HG02973 (cell line): ENCODE data around the gene TAS1R3.

Experiments
- ATAC-seq: cut with Tn5 transposase; IDR thresholded peaks from one replicate; pipeline ENCODE4 v1.9.1; 2021; ENCODE audit warnings: moderate library complexity; ENCODE audit not compliant: unreplicated experiment

Gene TAS1R3

GRCh38 chr1:1320666-1321448, 10.2 kb upstream of the TAS1R3 start:
- ATAC-seq: no peak

GRCh38 chr1:1321477-1321876, 9.6 kb upstream of the TAS1R3 start:
- no peak for ATAC-seq

- ATAC-seq: no peak
Observed at GRCh38 chr1:1322418-1322817, 8.7 kb upstream of the TAS1R3 start.

GRCh38 chr1:1322952-1323351, 8.1 kb upstream of the TAS1R3 start:
- ATAC-seq: no peak

GRCh38 chr1:1324084-1324523, 7.0 kb upstream of the TAS1R3 start:
- ATAC-seq: peak; percentile 18

GRCh38 chr1:1324524-1325287, 6.4 kb upstream of the TAS1R3 start, which contains the start of the genes CPTP and INTS11:
Gene CPTP (plus strand): TSS chr1:1324802. CDS start chr1:1326911, 2,109 bp downstream.
Gene INTS11 (minus strand): TSS chr1:1324660. CDS start chr1:1324608, 52 bp downstream.
- ATAC-seq: peak; percentile 58

GRCh38 chr1:1325288-1326074, 5.6 kb upstream of the TAS1R3 start:
- ATAC-seq: no peak

- ATAC-seq: no peak
Observed at GRCh38 chr1:1326075-1326605, 4.9 kb upstream of the TAS1R3 start.

GRCh38 chr1:1327291-1327690, 3.8 kb upstream of the TAS1R3 start:
- no peak for ATAC-seq

GRCh38 chr1:1328254-1328653, 2.8 kb upstream of the TAS1R3 start:
- ATAC-seq: no peak

- ATAC-seq: no peak
Observed at GRCh38 chr1:1329304-1330210, 1.5 kb upstream of the TAS1R3 start.

- ATAC-seq: no peak
Observed at GRCh38 chr1:1330366-1331067, 563 bp upstream of the TAS1R3 start.

- no peak for ATAC-seq
Observed at GRCh38 chr1:1332031-1332755, 1.1 kb downstream of the TAS1R3 start.

- no peak for ATAC-seq
Observed at GRCh38 chr1:1332774-1333480, 1.8 kb downstream of the TAS1R3 start.

- ATAC-seq: no peak
Observed at GRCh38 chr1:1333551-1334241, 2.6 kb downstream of the TAS1R3 start.

GRCh38 chr1:1334835-1335234, 3.8 kb downstream of the TAS1R3 start:
- ATAC-seq: no peak

- ATAC-seq: no peak
Observed at GRCh38 chr1:1335283-1335682, 4.2 kb downstream of the TAS1R3 start.
